Activated effector memory CD4-positive, alpha-beta T cell treated with anti-CD3 and anti-CD28 coated beads, Interleukin-2, amount 50 U/mL, for 16 hours (primary cell): ENCODE data around the gene DYNC1H1.
A peak's percentile ranks its signal among the peaks of the same experiment; 100 is the strongest.
"Not testable (repeated sequence)": the region's sequence is repeated elsewhere in the genome, so short reads cannot be mapped to it uniquely, and the experiment has no call there.

Experiments used
- DNase-seq: peaks from one replicate; pipeline ENCODE4 v3.0.0-alpha.2; 2020

Gene DYNC1H1

DNA sequence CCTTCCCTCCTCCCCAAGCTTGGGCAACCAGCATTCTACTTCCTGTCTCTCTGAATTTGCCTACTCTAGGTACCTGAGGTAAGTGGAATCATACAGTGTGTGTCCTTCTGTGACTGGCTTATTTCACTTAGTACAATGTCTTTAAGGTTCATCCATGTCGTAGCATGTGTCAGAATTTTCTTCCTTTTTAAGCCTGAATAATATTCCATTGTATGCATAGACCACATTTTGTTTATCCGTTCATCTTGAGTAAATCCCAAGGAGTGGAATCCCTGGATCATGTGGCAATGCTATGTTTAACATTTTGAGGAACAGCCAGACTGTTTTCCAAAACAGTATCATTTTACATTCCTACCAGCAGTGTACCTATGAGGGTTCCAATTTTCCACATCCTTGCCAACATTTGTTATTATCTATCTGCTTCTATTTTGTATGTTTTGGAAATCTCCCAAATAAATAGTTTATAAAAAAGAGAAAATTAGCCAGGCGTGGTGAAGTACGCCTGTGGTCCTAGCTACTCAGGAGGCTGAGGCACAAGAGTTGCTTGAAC is 110.1 kb downstream of the DYNC1H1 start:
- no peak for DNase-seq

DNA sequence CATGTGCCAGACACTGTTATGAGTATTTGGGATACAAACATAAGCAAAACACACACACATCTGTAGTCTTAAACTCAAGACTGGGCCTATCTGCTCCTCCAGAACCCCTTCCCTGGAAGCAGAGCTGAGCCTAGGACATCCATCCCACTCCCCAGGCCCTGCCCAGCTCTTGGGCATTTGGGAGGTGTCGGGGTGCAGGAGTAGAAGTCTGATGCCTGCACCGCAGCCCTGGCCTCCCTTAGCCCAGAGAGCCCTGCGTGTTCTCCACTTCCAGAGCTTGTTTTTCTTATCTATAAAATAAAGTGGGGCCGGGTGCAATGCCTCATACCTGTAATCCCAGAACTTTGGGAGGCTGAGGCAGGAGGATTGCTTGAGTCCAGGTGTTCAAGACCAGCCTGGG is 110.8 kb downstream of the DYNC1H1 start:
- DNase-seq = no peak

DNA sequence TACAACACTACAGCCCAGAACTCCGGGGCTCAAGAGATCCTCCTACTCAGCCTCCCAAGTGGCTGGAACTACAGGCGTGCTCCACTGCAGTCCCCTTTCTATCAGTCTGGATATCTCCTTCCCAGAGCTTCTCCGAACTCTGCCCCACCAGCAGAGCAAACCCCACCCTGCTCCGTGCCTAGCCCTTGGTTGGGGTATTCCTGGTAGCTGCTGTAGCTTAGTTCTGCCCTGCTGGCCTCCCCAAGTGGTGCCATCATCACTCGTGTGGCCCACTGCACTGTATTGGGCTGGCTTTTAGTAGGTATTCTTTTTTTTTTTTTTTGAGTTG is 113.0 kb downstream of the DYNC1H1 start:
- no peak for DNase-seq

DNA sequence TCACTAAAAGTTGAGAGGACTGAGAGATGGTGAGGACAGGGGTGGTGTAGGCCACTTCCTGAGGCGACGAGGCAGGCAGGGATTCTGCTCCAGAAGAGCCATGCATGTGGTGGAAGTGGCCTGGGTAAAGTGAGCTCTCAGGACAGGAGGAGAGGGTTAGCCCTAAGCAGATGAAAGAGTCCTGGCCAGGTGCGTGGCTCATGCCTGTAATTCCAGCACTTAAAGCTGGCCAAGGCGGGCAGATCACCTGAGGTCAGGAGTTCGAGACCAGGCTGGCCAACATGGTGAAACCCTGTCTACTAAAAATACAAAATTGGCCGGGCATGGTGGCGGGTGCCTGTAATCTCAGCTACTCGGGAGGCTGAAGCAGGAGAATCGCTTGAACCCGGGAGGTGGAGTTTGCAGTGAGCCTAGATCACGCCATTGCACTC is 114.0 kb downstream of the DYNC1H1 start:
- DNase-seq = not testable (repeated sequence)

DNA sequence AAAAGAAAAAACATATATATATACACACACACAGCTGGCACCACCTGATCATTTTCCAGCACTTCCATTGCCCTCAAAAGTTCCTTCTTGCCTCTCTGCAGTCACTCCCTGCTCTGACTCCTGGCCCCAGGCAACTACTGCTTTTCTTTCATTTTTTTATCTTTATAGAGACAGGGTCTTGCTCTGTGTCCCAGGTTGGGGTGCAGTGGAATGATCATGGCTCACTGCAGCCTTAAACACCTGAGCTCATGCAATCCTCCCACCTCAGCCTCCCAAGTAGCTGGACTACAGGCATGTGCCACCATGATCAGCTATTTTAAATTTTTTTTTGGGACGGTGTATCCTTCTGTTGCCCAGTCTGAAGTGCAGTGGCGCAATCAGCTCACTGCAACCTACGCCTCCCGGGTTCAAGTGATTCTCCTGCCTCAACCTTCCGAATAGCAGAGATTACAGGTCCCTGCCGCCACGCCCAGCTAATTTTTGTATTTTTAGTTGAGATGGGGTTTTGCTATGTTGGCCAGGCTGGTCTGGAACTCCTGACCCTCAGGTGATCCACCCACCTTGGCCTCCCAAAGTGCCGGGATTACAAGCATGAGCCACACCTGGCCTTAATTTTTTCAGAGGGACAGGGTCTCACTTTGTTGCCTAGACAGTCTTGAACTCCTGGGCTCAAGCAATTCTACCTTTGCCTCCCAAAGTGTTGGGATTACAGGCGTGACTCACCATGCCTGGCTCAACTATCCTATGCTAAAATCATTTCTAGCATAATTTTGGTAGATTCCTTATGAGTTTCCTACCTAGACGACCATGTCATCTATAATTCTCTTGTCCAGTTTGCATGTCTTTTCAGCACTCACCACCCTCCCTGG is 114.7 kb downstream of the DYNC1H1 start:
- no peak for DNase-seq

DNA sequence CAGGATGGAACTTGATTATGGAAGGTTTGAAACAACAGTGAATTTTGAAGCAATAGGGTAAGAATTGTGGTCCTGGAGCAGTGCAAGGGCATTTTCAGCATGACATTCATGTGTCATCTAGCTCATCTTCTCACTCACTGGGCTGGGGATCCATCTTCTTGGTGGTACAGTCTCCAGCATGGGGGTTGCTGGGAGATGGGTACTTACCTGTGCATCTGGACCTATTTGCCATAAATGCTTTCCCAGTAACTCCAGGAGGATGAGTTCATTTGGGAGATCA is 115.3 kb downstream of the DYNC1H1 start:
- no peak for DNase-seq

DNA sequence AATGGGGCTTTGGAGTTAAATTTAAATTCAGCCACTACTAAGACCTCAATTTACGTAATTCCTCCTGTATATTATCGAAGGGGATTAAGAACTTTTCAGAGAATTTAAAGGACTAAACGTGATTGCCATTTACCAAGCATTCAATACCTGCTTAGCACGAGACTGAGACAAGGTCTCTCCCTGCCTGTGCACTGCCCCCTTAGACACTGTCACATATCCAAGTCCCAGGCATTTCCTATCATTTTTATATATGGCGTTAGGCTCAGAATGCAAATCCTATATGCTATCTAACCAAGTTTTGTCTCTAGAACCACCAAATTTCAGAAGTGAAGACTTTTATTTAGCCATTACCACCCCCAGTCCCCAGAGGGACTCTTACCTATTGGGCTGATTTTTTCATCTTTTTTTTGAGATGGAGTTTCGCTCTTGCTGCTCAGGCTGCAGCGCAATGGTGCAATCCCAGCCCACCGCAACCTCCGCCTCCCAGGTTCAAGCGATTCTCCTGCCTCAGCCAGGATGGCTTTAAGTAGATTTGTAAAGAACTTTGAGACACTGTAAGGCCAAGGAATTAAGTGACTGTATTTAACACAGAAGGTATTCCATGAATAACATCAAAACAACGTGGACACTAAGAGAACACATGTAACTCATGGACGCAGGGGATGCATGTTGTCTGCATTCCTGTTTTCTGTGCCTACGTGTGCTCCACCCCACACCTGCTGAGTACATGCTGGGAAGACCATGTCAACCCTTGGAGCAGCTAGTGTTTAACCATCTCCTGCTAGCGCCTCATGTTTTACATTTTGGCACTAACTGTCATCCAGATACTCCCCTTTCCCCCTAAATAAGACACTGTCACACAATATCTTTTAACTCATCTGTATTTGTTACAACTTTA is 116.1 kb downstream of the DYNC1H1 start:
- no peak for DNase-seq

DNA sequence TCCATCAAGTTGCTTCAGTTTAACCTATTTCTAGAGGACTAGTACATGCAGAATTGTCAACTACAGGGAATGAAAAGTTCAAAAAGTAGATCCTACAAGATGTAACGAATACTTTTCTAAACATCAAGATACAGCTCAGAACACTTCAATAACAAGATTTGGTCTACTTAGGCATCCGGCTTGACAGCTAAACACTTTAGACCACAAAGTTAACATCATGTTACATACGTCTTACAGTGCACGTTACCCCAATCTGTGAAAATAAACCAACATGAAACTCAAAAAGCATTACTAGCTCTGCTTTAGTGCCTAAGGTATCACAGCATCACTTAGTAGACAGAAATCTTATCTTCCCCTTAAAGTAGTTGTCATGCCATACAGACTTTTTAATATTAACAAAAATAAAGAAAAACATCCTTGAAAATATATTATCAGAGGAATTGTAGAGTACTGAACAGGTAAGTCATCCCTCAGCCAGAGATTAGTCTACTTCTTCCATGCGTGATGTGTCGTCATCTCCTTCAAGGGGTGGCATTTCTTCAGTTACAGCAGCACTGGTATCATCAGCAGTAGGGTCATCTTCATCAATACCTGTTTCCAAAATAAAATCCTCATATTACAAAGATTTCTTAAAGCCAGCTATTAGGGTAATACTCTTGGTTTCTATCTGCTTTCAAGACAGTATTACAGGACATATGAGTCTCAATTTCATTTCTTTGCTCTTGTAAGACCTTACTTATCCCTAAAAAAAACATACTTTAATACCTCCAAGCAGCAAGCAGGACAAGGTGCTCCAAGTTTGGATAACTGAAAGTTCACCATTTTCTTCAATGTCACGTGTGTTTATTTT is 117.1 kb downstream of the DYNC1H1 start:
- no peak for DNase-seq

DNA sequence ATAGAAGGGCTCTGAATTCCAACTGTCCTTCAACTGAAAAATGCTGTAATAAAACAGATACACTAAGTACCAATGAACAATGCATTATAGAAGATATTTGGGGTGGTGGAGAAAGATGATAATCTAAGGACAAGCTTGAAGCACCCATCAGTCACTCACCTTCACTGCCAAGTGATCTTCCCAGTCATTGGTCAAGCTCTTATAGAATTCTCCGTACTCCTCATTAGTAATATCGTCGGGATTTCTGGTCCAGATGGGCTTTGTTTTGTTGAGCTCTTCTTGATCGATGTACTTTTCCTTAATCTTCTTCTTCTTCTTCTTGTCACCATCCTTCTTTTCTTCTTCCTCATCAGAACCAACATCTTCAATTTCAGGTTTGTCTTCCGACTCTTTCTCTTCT is 120.1 kb downstream of the DYNC1H1 start:
- DNase-seq = not testable (repeated sequence)

DNA sequence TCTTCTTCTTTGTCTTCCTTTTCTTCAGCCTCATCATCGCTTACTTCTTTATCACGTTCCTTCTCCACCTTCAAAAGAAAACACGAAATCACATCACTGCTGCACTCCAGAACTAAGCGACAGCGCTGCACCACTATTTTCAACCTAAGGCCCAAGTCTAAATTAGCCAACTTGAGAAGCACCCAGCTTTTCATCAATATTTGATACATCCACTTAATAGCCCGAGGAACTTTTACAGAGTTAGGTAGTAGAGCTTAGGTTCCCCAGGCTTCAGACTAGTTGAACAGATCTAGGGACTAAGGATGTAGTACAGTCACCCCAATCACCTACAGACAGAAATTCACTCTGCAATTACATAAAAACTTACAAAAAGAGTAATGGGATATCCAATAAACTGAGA is 120.6 kb downstream of the DYNC1H1 start:
- DNase-seq = no peak

DNA sequence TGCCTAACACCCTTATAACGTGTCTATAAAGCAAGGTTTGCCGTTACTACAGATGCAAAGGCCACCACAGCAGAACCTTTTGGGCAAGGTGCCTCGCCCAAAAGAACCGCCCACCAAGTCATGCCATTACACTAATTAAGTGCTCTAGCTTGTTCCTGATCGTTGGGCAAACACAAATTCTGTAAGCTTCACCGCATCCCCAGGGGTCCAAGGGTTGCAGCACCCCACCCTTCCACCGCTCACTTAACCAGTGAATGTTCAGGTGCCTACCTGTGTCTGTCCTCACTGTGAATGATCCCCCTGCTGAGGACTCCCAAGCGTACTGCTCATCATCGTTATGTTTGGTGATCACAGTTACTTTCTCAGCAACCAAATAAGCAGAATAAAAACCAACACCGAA is 121.1 kb downstream of the DYNC1H1 start:
- no peak for DNase-seq

DNA sequence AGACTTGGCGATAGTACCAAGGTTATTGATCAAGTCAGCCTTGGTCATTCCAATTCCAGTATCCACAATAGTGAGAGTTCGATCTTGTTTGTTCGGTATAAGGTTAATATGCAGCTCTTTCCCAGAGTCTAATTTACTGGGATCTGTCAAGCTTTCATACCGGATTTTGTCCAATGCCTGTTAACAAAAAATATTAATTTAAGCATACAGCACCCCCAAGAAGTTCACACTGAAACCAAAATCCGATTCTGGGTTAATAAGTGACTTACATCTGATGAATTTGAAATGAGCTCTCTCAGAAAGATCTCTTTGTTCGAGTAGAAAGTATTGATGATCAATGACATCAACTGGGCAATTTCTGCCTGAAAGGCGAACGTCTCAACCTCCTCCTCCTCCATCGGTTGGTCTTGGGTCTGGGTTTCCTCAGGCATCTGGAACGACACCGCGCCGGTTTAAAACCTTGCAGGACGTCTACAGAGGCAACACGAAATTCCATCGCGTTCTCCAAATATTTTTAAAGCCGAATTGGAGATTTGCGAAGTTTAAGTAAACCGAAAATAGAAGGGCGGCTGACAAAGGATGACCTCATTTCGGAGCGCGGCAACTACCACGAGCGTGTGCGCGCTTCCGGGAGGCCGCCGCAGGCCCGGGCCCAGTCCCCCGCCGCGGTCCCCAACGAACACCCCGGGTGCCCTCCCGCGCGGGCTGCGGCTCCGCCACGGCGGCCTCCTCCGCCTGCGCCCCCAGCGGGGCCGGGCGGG is 121.8 kb downstream of the DYNC1H1 start:
- peak; percentile 88 for DNase-seq

DNA sequence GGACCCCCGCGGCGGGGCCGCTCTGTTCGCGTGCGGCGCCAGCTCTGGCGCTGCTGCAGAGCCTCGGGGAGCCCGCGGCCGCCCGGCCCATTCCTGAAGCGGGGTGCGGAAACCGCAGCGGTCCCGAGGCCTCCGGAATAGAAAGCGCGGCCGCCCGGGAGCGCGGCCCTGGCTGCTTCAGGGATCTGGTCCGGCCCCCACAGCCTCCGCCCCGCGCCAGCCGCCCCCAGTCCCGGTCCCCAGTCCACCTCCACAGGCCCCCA is 122.3 kb downstream of the DYNC1H1 start:
- no peak for DNase-seq

DNA sequence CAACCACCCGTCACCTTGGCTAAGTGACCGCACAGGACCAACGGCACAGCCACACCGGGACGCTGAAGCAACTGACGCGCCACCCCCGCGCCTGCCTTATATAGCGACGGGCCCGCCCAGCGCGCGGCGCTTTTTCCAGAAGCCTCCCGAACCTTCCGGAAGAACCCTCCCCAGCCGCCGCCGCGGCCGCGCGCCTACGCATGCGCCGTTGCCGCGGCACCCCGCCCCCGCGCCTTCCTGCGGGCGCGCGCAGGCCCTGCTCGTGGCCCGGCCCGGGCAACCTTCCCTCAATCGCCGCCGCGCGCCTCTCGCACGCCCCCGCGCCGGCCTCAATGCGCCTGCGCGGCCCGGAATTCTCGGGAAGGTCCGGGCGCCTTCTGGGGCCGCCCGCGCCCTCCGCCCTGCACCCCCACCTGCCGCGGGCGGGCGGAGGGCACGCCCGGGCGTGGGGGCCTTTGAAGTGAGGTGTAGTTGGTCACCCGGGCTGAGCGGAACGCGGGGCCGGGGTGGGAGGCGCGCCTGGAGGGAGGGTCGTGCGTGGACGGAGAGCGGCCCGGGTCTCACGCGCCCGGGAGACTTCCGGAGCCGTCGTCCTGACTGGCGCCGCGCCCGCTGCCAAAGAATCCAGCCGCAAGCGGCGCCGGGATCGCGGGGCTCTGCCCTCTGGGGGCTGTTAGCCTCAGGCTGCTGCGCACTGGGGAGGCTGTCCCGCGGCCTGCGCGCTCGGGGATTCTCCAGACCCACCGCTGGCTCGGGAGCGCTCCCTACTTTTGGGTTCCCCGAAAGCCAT is 122.8 kb downstream of the DYNC1H1 start, which contains the start of gene HSP90AA1:
Gene HSP90AA1 (minus strand): TSS at position 73 of the 790 bp plus-strand sequence. CDS start 666 bp downstream, outside the sequence.
- DNase-seq = peak; percentile 98

DNA sequence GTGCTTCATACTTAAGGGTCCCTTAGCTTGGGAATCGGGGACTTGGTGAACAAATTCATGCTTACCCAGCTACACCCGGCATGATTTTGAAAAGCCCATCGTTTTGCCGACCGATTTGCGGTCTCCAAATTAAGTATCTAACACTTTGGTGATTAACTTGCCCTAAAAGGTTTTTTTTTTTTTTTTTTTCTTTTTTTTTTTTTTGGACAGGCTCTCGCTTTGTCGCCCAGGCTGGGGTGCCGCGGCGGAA is 123.3 kb downstream of the DYNC1H1 start:
- no peak for DNase-seq

DNA sequence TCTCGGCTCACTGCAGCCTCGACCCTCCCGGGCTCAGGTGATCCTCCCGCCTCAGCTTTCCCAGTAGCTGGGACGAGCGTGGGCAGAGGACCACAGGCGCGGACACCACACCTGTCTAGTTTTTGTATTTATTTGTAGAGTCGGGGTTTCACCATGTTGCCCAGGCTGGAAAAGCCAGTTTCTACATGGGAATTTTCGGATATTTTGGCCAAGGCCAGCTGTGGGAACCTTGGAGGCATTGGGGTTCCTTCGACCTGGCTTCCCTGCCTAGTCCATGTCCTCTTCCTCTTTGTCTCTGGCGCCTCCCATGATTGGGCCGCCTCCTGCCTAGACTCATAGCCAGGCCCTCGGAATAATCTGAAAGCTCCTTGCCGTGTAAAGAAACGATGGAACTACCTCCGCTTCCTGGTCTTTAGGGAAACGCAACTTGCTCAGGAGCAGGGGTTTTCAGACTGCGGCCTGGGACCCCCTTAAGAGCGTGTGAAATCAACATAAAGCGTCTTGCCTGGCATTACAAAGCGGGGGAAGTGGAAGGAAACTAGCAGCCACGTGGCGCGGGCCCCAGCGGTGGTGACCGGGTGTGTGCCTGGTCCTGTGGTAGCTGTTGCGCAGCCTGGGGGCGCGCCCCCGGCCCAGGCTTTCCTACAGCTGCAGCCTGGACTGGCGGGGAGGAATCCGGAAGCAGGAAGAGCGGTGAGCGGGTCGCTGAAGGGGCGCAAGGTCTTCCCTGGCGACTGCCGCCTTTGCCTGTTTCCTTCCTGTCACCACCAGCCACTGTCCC is 123.8 kb downstream of the DYNC1H1 start:
- peak; percentile 85 for DNase-seq

DNA sequence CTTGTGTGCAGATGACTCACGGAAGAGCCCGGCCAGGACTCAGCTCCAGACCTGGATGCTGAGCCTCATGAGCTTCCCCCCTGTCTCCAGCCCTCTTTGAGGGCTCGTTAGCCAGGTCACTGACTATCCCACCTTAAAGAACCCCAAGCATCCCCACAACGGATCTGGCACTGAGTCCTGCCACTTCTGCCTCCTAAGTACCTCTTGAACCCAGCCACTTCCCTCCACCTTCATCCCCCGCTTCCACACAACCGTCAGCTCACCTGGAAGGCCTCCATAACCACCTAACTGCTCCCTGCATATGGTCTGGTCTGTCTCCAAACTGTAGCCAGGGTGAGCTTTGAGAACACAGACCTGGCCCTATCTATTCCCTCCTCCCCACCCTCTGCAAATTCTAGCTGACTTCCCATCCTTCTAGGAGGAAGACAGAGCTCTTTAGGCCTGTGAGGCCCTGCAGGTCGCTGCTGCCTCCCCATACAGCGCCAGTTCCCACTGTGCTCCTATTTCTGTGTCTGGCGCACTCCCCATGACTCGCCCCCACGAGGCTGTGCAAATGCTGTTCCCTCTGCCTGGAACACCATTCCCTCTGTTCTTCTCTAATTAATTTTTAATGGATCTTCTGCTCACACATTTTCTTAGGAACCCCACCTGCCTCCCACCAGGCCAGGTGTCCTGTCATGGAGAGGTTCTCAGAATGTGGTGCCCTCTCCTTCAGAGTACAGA is 125.4 kb downstream of the DYNC1H1 start:
- no peak for DNase-seq

DNA sequence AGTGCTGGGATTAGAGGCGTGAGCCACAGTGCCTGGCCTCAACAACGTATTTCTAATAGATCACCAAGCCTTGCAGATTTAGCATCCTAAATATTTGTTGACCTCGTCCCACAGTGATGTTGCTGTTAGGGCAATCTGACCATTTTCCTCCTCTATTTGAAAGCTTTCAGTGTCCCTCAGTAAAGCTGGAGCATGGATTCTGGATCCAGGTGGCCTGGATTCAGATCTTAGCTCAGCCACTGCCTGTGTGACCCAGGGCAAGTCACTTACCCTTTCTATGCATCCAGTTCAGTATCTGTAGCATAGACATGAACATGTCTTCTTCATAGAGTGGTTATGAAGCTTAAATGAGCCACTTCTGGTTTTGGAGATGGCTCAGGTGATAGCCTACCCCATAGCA is 126.3 kb downstream of the DYNC1H1 start:
- no peak for DNase-seq

DNA sequence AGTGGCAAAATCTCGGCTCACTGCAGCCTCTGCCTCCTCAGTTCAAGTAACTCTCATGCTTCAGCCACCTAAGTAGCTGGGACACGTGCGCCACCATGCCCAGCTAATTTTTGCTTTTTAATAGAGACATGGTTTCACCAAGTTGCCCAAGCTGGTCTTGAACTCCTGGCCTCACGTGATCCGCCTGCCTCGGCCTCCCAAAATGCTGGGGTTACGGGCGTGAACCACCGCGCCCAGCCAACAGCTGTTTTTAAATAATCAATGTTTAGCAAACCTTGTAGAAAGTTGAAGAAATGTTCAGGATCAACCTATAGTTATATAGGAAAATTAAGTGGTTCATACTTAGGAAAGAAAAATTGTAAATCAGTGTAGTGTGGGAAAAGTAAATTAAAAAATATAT is 128.4 kb downstream of the DYNC1H1 start:
- DNase-seq = no peak

DNA sequence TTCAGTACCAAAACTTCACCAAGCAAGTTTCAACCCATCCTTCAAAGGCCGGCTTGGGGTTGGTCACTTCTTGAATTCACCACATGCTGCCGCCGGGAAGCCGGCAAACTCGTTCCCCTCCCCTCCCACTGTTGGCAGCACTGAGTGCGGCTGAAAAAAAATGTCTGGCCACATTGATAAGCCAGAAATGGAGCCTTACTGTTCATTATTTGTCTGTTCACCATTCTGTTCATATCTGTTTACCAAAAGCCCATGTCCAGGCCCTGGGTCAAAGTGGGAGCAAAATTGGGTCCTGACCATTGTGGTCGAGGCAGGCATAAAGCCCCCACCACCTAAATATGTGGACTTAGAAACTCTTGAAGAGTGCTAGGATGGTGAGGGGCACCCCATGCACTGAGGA is 129.7 kb downstream of the DYNC1H1 start:
- no peak for DNase-seq
